ENCODE measurements around the gene GRID2.

Gene GRID2

DNA sequence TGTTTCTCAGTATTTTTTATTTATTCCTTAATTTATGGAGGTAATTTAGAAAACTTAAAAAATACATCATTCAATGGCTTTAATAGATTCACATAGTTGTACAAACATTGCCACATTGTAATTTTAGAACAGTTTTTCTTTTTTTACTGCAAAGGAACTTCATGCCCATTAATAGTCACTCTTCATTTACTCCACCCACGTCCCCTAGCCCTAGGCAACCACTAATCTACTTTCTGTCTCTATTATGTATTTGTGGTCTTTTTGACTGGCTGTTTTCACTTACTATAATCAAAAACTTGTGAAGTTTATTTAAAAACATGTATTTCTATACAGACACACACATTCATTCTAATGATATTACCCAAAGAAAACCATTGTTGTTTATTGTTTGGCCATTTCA lies 664.8 kb downstream of the GRID2 start:
- no peak for DNase-seq (ENCODE audit: low read depth)

DNA sequence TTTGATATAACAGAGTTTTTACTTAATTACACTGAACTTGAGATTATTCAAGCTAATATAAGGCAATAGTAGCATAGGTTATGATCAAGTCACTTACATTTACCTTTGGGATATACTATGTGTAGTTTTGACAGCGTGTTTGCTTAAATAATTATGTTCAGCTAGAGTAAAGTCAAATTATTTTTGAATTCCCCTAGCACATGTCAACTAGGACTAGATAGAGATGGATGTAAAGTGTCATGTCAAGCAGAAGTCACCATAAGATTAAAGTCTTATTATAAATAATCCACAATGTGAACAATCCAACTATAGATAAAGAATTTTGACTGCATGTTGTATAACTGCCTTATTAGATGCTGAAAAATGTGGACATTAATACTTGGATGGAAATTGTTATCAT lies 665.2 kb downstream of the GRID2 start:
- DNase-seq (ENCODE audit: low read depth), result no peak

DNA sequence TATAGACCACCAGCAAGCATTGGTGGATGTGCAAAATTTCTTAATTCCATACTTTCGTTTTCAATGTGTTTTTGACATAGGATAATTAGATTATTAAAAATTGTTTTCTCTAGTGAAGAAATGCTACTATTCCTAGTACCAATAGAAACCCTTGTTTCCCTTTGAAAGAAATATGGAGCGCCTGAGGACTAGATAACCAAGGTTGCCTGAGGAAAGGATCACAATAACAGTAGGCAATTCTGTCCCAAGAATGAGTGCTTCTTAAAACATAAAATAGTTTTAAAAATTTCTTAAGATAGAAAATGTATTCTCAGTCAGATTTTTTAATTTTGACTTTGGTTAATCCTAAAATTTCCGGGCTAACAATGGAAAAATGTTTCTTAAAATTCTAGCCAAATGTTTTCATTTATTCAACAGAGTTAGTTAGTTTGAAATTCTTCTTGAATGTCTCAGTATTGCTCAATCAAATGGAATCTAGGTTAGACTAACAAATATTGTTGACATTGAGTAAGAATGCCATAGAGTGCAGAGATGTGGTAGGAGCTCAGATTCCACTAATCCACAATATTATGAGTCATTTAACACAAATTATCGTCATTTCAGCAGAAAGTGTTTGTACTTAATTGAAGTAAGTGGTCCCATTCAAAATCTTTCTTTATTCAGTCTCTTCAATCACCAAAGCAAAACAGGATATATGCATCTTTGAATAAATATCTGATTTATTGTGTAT lies 666.0 kb downstream of the GRID2 start:
- DNase-seq (ENCODE audit: low read depth), result no peak

DNA sequence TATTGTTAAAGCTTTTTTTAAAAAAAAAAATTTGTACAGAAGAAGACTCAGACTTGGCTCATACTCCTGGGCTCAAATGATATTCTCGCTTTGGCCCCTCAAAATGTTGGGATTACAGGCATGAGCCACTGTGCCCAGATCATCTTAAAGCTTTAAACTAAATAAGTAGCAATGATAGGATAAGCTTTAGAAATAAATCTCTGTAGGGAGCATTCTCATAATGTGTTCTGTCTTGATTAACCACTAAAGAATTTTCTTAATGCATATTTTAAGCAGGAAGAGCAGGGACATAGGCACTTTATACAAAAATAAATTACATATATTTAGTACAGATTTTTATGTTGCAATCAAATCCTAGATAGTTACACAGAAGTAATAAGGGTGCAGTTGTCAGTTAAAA lies 667.2 kb downstream of the GRID2 start:
- DNase-seq (ENCODE audit: low read depth), result no peak

DNA sequence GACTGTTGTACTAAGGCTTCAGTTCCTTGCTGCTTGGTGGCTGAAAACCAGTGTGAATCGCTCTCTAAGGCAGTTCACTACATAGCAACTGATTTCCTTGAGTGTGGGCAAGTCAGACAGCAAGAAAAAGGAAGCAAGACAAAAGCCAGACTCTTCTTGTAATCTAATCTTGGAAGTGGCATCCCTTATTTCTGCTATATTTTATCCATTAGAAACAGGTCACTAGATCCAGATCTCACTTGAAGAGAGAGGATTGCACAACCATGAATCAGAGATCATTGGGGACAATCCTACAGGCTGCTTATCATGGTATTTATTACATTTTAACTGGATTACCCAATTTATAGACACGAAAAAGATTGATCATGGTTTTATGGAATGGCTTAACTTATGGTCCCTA lies 684.5 kb downstream of the GRID2 start:
- no peak for DNase-seq (ENCODE audit: low read depth)

DNA sequence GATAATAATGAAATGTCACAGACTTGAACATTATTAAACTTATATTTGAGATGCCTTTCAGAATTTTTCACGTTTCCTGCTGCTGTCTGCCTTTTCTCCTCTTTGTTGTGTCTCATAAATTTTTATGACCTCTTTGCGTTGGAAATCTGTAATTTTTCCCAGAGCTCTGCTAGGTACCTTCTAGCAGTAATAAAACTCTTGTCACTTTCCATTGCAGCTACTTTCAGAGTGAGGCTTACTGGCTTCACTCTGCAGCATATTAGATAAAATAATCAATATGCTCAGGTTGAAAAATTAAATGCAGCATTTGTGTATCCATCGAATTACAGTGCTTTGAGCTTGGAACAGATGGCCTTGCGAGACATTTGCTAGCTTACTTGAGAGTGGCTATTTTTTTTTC lies 689.0 kb downstream of the GRID2 start:
- no peak for DNase-seq (ENCODE audit: low read depth)

DNA sequence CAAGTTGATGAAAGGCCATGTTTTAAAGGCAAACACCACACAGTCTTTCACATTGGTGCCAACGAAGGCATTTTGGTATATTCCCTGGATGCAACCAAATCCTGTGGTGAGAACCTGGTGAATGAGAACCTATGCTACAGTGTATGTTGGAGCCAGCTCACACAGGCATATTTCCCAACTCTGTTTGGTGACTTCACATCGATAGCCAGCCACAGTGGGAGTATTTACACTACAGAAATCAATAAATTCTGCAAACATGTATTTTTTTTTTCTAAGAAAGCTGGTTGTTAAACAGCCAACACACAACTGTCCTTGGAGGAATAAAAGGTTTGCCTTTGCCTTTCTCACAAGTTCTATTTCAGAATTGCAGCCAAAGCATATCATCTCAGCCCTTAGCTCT lies 691.0 kb downstream of the GRID2 start:
- DNase-seq (ENCODE audit: low read depth), result no peak

DNA sequence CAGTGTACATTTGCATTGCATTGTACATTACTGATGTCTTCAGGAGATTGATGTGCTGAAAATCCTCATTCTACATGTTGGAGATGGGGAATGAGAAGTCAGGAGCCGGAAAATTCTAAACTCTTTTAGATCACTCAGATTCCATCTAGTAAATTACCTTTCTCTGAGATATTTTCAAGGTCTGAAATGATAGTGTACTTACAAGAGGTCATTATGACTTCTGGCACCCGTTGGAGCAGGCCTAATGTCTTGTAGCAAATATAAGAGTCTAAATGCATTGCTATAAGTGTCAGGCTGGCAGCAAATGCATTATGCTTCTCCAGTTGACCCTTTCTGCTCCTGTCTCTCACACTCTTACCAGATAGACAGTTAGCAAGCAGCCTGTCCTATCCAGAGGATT lies 692.8 kb downstream of the GRID2 start:
- DNase-seq (ENCODE audit: low read depth), result no peak

DNA sequence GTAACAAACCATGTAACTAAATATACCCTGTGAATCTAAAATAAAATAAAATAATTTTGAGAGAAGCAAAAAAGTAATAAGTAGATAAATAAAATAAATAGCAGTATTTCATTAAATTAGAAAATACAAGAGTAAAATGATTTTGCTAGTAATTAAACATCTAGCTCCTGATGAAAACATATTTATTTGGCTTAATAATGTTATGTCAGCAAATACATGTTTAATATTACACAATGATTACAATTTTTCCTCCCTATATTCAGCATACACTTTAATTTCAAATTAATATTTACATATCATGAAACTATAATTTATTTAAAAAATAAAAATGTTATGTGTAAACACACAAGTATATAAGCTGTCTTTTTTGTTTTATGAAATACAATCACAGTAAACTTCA lies 697.1 kb downstream of the GRID2 start:
- DNase-seq (ENCODE audit: low read depth), result no peak

DNA sequence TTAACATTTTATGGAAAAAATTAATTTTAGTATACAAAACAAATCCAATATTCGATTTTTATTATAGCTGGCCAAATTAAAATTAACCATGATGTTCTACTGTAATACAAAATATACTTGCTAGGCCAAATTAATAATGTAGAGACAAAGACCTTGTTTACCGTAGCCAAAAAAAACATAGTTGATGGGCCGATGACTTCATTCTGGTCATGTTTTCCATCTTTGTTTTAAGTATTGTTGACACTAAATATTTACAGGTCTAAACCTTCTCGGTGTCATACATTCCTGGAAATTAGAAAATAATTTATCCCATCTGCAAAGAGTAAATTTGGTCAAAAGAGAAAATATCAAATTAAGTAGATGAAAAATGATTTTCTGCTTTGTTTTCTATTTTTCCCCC lies 698.5 kb downstream of the GRID2 start:
- no peak for DNase-seq (ENCODE audit: low read depth)

DNA sequence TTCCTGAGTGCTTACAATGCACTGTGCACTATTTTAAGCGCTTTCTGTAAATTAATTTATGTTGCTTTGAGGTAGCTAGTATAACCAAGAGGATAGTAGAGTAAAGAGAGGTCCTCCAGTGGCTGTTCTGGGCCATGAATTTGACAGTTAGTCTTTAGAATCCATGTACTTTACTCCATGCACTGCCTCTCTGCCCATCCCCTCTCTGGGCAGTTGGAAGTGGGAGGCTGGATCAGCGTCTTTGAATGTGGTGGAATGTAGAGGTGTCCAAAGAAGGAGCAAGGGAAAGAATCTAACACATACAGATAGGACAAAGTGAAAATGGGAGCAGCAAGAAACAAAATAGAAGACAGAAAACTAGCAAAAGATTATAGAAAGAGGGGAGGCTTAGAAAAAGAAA lies 712.6 kb downstream of the GRID2 start:
- DNase-seq (ENCODE audit: low read depth), result no peak

DNA sequence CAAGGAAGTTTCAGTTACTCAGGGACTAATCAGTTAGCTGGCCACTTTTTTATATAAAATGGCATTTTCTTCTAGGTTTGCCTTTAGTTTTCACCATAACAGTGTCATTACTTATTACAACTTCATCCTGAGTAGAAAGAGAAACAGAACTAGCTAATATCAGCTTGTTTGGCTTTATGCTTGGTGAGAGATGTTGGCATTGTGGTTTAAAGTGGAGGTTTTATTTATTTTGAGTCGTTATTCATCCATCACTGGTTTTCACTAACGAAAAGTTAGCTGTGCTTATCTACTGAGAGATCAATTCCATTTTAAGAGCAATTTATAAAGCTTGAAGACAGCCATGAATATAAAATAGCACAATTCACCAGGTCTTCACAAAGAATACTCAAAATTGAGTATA lies 714.5 kb downstream of the GRID2 start:
- no peak for DNase-seq (ENCODE audit: low read depth)

DNA sequence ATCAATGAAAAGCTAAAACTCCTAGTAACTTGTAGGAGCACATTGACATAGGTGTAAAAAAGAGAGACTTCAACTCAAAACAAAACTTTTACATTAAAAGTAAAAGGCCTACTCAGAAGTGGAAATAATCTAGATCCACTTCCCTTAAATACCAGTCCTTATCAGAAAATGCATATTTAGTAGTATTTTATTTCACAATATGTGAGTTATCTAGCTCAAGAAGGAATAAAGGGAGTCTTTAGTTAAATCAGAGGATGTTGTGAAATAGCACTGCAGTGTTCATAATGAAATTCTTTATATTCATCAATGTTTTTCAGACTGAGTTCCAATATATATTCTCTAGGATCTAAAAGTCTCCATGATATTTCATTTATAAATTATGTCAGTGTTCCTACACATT lies 715.0 kb downstream of the GRID2 start:
- no peak for DNase-seq (ENCODE audit: low read depth)

DNA sequence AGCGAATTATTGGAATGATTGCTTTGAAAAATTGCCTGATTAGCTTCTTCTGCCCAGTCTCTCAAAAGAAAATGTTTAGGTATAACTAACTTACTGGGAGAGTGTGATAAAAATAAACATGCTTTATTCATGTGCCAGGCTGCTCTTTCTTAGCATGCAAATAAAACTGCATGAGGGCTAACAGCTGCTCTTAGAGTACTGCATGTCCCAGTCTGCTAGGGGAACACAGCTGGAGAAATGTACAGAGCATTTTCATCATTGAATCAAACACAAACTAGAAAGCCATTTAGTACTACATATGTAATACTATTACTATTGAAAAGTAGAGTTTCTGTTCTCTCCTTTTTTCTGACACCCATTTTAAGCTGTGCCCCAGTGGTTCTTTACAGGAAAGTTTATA lies 726.0 kb downstream of the GRID2 start:
- DNase-seq (ENCODE audit: low read depth), result no peak

DNA sequence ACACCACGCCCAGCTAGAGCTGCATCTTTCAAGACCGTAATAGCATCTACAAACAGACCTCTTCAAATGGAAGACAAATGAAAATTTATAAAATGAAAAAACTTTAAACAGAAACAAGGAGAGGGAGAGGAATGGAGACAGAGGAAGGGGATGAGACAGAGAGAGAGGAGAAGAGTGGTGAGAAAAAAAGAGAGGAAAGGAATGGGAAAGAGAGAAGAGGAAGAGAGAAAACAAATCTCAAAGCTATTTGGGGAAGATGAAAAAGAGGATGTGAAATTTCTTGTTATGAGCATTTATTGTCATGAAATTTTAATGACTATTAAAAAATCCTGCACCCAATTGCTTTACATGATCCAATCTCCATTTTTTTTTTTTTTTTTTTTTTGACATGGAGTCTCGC lies 726.9 kb downstream of the GRID2 start:
- DNase-seq (ENCODE audit: low read depth), result no peak

DNA sequence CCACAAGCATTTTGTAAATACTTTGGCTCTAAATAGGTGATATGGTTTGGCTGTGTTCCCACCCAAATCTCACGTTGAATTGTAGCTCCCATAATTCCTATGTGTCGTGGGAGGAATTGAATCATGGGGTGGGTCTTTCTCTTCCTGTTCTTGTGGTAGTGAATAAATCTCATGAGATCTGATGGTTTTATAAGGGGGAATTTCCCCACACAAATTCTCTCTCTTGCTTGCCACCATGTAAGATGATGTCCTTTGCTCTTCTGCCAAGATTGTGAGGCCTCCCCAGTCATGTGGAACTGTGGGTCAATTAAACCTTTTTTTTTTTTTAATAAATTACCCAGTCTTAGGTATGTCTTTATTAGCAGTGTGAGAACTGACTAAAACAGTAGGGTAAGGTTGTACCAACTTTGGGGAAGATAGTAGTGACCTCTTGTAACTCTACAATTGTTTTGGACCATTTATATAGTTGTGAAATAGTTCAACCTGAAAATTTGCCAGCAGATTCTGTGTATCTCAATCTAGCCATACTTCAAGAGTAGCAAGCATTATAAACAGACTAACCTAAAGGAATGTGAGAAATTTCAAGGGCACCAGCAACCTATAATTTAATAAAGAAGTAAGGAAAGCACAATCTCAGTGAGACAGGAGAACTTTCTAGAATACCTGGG lies 727.8 kb downstream of the GRID2 start:
- DNase-seq (ENCODE audit: low read depth), result no peak

DNA sequence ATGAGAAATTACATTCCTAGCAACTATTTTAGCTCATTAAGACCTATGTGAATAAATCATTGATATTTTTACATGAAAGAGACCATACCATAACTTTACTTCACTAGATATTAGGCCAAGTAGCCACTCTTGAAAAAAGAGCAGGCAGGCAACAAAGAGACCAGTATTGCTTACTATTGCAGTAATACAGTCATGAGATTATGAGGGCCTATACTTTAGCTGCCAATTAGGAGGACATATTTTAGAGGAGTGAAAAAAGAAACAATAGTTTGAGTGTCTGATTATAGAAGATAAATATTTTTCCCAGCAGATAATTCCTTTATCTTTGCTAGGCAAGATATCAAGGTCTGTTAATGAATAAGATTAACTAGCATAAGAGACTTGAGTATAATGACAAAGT lies 739.0 kb downstream of the GRID2 start:
- DNase-seq (ENCODE audit: low read depth), result no peak

DNA sequence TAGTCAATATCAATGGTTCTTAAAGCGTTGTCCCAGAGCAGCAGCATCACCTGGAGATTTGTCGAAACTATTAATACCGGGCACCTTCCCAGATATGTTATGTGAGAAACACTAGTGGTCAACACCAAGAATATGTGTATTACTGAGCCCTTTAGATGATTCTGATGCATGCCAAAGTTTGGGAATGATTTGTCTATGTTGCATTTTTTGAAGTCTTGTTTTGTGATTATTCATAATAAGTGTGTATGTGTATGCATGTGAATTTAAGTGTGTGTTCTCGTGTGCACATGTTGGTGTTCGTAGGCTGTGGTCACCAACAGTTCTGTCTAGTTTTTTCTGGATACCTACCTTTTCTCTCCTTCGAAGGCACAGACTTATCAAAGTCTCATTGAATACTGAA lies 749.4 kb downstream of the GRID2 start:
- no peak for DNase-seq (ENCODE audit: low read depth)

DNA sequence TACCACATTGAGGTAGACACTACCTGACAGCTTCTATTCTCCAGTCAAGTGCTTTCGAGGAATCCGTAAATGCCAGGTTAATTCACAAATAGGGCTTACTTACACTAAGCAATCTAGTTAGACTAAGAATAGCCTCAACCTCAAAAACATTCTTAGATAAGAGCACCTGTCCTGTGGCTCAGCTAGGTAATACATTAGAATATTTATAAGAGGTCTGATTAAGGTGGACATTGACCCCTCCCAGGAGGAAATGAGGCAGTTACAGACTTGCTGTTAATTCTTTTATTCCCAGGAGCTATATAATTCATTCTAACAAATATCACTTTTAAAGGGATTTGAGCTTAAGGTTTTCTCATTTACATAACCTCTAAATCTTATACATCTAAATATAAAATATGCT lies 758.1 kb downstream of the GRID2 start:
- no peak for DNase-seq (ENCODE audit: low read depth)

DNA sequence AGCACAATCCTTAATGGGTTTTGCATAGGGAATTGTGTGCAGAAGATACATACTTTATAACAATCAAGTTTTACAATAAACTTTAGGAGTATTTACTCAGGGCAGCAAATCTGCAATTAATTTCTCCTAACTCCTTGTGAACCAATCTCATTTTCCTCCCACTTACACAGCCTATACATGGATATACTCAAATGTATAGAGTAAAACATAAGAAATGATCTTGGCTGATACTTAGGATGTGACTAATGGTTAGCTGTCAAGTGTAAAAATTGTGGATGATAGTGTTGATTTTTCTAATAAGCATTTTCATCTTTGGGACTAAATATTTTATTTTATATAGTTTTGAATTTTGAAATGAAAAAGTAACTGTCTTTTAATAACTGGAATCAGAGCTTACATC lies 759.6 kb downstream of the GRID2 start:
- DNase-seq (ENCODE audit: low read depth), result no peak

DNA sequence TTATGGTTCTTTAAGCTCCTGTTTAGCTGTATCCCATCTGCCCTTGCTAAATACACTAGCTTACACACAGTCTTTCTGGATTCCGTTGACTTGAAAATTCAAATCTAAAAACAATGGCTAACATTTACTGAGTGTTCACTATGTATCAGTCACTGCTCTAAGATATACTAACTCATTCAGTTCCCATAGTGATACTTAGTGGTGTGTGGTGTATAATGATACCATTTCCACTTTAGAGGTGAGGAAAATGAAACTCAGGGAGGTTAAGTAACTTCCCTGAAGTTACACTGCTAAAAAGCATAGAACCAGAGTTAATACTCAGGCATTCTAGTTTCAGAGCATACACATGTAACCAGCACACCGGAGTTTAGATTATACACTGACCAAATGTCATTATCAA lies 762.0 kb downstream of the GRID2 start:
- no peak for DNase-seq (ENCODE audit: low read depth)

DNA sequence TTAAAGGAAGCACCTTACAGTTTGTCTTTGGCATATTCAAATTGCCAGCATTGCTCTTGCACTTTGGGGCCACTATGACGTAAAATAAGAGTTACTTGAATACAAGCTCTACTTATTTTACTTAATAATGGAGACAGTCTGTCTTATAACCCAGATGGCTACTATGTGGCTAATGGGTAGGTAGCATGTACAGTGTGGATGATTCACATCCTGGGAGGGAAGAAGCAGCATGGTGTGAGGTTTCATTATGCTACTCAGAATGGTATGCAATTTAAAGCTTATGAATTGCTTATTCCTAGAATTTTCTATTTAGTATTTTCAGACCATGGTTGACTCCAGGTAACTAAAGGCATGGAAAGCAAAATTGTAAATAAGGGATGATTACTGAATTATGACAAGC lies 763.0 kb downstream of the GRID2 start:
- no peak for DNase-seq (ENCODE audit: low read depth)

DNA sequence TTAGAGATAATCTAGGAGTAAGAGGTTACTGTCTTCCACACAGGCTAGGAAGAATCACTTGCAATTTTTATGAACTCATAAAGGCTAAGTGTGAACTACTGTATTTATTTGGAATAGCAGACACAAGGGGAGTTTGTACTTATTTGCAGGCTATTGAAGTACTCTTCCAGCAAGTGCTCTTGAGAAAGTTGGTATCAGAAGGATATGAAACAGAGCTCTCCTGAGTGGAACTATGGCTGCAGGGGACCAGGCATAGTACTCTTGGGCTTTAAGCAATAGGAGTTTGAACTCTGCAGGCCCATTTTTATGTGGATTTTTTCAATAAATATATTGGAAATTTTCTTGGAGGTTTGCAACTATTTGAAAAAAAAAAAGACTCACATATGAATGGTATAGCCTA lies 768.5 kb downstream of the GRID2 start:
- no peak for DNase-seq (ENCODE audit: low read depth)

DNA sequence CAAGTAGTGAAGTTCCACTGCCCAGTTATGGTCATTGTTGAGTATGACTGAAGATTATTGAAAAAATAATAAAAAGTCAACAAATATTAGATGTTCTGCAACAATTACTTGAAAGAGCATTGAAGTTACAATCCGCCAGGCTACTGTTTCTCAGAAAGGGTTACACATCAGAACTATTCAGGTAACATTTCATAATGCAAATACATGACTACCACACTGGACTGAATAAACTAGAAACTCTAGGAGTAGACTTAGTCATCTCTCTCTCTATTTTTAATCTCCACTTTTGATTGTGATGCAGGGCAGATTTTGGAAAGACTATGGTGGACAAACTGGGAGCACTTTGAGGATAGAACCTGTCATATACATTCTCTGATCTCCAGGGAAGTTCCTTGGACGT lies 776.5 kb downstream of the GRID2 start:
- DNase-seq (ENCODE audit: low read depth), result no peak

All from stimulated activated CD4-positive, alpha-beta T cell treated with anti-CD3 and anti-CD28 coated beads, Interleukin-2, amount 100 ng/mL, for 4 hours (primary cell).